ENCODE results near the gene GRK4.
"Not testable (repeated sequence)": the region's sequence is repeated elsewhere in the genome, so short reads cannot be mapped to it uniquely, and the experiment has no call there.

GRK4 gene

DNA sequence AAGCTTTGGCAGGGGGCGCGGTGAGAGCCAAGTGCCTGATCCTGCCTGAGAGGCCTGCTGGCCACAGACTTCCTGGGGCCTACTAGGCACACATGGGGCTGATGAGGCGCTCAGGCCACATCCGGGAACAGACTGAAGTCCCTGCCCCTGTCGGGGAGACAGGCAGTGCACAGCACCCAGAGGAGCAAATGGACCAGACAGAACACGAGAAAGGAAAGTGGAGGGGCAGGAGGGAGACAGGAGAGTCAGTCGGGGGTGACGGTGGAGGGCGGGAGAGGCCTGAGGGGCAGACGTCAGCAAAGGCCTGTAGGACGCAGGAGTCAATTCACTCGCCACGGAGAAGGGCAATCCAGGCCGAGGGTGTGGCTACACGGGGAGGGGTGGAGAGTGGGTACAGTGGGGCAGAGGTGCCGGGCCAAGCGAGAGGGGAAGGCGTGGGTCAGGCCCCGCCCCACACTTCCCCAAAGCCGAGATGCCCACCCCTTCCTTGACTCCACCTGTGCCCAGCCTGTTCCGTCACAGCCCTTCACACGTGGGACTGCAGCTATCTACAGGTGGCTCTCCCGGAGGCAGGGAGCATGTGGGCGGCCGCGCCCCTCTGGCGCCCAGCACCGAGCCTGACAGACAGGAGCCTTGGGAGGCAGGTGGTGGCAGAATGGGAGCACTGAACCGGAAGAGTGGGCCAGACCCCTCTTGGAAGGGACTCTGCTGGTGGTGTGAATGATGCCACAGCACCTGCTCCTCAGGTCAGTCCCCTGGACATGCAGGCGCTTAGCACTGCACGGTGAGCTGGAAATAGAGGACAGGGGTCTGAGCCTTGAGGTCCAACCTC is 20.6 kb upstream of the GRK4 start:
- no peaks in the 10 kb centered on the region for H3K27me3 Mint-ChIP-seq
- peaks cover 100% of the 10 kb centered on the region for H3K36me3 Mint-ChIP-seq (ENCODE audit: low read depth)
- H3K4me1 Mint-ChIP-seq (ENCODE audit: low read depth), result peaks cover 28% of the 10 kb centered on the region
- intact Hi-C loops (cut with micrococcal nuclease), result no loop called here
- H3K9me3 Mint-ChIP-seq, result no peaks in the 10 kb centered on the region
- H3K4me3 Mint-ChIP-seq, result no peak overlapping the region
- peak overlapping the region; percentile 18 for H3K27ac Mint-ChIP-seq

DNA sequence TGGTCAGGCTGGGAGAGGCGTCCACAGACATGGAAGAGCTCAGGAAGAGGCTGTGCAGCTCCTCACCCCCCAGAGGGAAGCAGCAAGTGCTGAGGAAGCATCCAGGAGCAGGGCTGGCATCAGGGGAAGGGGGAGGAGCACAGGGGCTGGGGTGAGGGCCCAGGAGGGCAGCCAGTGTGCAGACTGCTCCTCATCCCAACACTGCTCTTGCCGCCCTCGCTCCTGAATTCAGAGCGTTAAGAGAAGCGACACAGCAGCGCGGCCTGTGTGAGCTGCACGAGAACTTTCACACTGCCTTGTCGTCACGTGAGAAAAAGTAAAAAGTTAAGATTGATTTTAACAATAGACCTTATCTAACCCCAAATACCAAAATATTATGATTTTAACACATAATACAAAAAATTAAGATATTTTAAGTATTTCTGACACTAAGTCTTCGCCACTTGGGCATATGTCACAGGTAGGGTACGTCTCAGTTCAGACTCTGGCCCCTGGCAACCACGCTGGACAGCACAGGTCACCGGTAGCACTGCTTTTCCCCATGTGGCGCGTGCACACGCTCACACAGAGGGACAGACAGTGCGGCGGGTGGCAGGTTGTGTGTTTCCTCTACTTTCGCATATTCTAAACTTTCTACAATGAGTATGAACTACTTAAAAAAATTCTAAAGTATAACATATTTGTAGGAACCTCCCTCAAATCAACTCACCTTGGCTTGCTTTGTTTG is 19.8 kb upstream of the GRK4 start:
- peaks cover 100% of the 10 kb centered on the region for H3K36me3 Mint-ChIP-seq (ENCODE audit: low read depth)

DNA sequence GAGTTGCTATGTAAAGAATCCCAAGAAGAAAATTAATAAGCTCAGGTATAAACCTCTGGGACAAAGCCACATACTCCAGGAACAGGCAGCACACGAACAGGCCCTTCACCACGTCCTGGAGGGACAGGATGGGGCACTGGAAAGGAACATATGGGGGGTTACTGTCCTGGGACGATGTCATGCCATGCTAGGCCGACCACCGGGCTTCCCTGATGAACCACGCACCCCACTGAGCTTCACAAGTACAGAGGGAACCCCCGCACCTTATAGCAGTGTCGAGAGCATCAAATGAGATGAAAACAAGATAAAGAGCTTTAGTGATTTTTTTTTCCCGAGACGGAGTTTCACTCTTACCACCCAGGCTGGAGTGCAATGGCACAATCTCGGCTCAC is 19.3 kb upstream of the GRK4 start:
- Mint-ChIP-seq H3K4me1 (ENCODE audit: low read depth) (peaks cover 33% of the 10 kb centered on the region), H3K27me3 (no peaks in the 10 kb centered on the region), H3K27ac (no peak overlapping the region), H3K36me3 (ENCODE audit: low read depth) (peaks cover 100% of the 10 kb centered on the region), H3K9me3 (no peaks in the 10 kb centered on the region), H3K4me3 (no peak overlapping the region)
- intact Hi-C loops (cut with micrococcal nuclease), result no loop called here

More for the DNA sequence above, 19.8 kb upstream of the GRK4 start:
- H3K4me1 Mint-ChIP-seq (ENCODE audit: low read depth), result peaks cover 33% of the 10 kb centered on the region
- no peaks in the 10 kb centered on the region for H3K9me3 Mint-ChIP-seq
- intact Hi-C loops (cut with micrococcal nuclease), result no loop called here
- H3K4me3 Mint-ChIP-seq, result no peak overlapping the region
- H3K27me3 Mint-ChIP-seq, result no peaks in the 10 kb centered on the region
- no peak overlapping the region for H3K27ac Mint-ChIP-seq

DNA sequence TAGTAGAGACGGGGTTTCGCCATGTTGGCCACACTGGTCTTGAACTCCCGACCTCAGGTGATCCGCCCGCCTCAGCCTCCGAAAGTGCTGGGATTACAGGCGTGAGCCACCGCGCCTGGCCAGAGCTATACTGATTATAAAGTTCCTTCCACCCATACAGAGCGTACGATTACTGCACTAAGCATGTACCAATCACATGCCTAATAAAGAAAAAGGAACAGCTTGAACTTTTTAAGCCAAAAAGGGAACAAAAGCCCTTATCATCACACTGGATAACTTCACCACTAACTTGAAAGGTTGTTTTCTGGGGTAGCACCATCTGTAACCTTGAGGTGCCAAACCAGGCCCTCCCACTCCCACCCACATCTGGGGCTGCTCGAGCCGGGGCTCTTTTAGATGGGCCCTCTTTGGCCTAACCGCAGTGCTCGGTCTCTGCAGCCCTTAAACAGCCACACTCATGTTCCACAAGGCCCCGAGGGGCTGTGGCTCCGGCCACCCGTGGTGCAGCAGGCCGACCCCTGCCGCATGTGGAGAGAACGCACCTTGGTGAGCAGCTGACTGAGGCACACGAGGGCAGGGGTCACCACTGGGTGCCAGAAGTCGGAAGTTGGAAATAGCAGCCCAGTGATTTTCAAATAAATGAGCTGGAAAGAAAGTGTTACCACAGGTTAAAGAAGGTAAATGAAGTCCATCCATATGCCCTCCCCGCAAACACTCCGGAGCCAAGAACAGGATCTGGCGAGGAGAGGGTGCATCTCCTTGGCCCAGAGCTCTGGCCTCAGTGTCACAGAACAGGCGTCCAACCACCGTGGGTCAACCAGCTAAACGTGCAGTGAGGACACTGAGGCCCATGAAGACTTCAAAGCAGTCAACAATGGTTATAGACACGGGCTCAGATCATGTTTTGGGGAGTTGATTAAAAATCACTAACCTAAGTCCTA is 18.5 kb upstream of the GRK4 start:
- no peak overlapping the region for H3K4me3 Mint-ChIP-seq
- H3K9me3 Mint-ChIP-seq, result no peaks in the 10 kb centered on the region
- no peak overlapping the region for H3K27ac Mint-ChIP-seq
- H3K36me3 Mint-ChIP-seq (ENCODE audit: low read depth), result peaks cover 100% of the 10 kb centered on the region
- no peaks in the 10 kb centered on the region for H3K27me3 Mint-ChIP-seq
- peaks cover 33% of the 10 kb centered on the region for H3K4me1 Mint-ChIP-seq (ENCODE audit: low read depth)
- intact Hi-C loops (cut with micrococcal nuclease), result no loop called here

DNA sequence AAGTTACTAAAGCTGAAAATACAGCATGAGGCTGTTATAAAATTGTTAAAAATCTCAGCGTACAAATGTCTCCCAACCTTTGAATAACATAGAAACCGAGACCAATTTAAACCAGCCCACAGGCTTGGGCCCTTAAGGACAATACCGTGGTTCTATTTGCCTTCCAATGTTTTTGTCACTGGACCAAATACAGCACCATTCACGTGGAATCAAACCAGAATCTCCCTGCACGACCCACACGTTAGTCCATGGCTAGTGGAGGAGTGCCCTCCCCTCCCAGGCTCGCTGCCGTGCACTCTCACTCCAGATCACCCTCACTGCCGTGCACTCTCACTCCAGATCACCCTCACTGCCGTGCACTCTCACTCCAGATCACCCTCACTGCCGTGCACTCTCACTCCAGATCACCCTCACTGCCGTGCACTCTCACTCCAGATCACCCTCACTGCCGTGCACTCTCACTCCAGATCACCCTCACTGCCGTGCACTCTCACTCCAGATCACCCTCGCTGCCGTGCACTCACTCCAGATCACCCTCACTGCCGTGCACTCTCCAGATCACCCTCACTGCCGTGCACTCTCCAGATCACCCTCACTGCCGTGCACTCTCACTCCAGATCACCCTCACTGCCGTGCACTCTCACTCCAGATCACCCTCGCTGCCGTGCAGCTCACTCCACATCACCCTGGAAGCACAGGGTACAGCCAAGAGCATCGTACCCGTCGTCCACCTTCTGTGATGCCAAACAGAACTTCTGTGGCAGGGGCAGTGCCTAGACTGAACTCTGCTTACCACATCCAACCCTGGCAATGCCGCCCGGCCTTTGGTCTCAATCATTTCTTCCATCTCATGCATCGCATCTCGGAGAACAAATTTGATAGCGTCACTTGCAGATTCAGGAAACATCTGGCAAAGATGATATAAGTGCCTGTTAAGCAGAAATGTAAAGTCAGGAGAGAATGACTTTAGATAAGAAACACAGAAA is 17.5 kb upstream of the GRK4 start:
- intact Hi-C loops (cut with micrococcal nuclease); H3K27me3 Mint-ChIP-seq; H3K9me3 Mint-ChIP-seq; H3K4me3 Mint-ChIP-seq; H3K27ac Mint-ChIP-seq: not testable (repeated sequence)
- Mint-ChIP-seq H3K4me1 (ENCODE audit: low read depth) (peaks cover 33% of the 10 kb centered on the region), H3K36me3 (ENCODE audit: low read depth) (peaks cover 100% of the 10 kb centered on the region)

DNA sequence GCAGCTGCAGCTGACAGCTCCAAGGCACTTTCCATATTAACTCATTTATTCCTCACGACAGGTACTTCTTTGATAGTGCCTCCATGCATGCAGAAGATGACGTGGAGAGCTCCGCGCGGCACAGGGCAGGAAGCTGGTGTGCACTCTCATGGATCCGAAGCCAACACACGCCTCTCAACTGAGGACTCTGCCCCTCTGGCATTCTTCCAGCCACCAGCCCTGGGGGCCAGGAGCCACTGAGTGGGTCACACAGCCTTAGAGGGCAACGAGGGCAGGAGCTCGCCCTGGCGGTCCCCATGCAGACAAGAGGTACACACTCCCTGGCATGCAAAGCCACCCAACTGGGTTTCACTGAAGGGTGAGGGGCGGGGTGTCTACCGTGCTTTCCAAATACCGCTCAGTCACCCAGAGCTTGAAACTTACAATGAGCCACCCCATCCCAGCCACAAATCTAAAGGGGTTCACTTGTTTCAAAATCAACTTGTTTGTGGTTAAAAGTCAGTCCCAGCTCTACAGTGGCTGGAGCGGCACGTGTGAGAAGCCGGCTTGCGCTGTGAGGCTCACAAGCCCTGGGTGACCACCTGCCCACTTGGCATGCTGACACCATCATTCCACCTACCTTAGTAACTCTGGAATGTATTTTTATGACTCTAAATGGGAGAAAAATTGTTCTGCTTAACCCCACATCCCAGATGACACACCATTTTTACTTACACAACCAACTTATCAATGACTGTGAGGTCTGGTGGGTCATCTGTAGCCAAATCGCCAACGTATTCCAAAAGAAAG is 16.4 kb upstream of the GRK4 start:
- intact Hi-C loops (cut with micrococcal nuclease), result no loop called here
- Mint-ChIP-seq H3K27ac (no peak overlapping the region), H3K27me3 (no peaks in the 10 kb centered on the region), H3K36me3 (ENCODE audit: low read depth) (peaks cover 100% of the 10 kb centered on the region), H3K4me3 (no peak overlapping the region), H3K9me3 (no peaks in the 10 kb centered on the region), H3K4me1 (ENCODE audit: low read depth) (peaks cover 33% of the 10 kb centered on the region)

DNA sequence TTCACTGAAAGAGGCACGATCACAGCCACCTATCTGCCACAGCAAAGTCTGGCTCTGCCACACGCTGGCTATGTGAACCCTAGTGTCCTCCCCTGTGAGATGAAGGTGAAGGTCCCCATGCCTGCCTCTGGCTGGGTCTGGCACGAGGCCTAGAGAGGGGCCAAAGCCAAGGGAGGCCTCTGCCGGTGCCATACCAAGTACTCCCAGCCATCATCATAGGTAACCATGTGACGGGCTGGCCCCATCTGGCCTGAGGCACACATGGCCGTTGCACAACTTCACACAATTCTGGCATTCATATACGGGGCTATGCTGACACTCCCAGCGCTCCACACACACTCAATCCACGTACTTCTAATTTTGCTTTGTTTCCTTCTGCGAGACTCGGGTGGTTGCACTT is 15.4 kb upstream of the GRK4 start:
- Mint-ChIP-seq H3K27ac (no peak overlapping the region), H3K4me1 (ENCODE audit: low read depth) (peaks cover 26% of the 10 kb centered on the region), H3K4me3 (no peak overlapping the region), H3K9me3 (no peaks in the 10 kb centered on the region), H3K27me3 (no peaks in the 10 kb centered on the region), H3K36me3 (ENCODE audit: low read depth) (peaks cover 100% of the 10 kb centered on the region)
- intact Hi-C loops (cut with micrococcal nuclease), result no loop called here

DNA sequence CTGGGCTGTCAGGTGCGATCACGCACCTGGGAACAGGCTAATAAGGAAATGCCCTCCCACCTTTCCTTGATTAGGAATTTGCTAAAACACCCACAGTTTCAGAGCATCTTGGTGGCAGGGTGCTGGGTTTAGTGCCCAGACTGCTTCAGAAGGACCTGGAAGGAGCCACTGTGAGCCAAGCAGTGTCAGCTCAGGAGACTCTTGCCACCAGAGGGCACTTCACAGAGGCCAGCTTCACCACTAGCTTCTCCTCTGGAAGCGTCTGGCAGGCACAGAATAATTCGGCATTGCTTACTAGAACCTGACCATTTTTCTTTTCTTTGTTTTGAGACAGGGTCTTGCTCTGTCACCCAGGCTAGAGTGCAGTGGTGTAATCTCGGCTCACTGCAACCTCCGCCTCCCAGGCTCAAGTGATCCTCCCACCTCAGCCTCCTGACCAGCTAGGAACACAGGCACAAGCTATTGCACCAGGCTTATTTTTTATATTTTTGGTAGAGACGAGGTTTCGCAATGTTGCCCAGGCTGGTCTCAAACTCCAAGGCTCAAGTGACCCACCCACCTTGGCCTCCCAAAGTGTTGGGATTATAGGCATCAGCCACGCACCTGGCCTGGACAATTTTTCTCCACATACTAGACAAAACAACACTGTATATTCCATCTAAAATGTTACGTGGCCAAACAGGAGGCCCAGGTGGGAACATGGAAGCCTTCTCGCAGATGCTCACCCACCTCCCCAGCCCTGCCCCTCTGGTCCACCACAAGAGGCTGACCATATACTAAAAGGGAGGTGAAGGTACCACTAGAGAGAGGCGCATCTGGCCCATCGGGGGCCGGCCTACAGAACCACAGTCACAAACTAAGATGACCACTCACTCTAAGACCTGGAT is 14.2 kb upstream of the GRK4 start:
- Mint-ChIP-seq H3K4me1 (ENCODE audit: low read depth) (peaks cover 19% of the 10 kb centered on the region), H3K9me3 (no peaks in the 10 kb centered on the region), H3K36me3 (ENCODE audit: low read depth) (peaks cover 100% of the 10 kb centered on the region), H3K4me3 (no peak overlapping the region), H3K27ac (peak overlapping the region; percentile 9), H3K27me3 (no peaks in the 10 kb centered on the region)
- intact Hi-C loops (cut with micrococcal nuclease), result no loop called here

DNA sequence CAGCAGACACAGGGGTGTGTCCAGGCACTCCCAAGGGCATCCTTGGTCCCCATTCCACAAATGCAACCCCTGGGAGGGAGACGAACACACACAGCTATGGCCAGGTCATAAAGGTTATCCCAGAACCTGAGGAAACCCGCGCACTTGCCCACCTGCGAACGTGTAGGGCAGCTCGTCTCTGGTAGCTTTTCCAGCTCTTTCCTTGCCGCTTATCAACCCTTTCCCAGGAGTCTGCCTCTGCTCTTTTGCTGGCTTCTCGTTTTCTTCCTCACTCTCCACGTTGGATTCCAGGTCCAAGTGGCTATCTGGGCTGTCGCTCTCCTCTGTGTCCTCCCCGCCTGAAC is 13.6 kb upstream of the GRK4 start:
- Mint-ChIP-seq H3K27ac (no peak overlapping the region), H3K36me3 (ENCODE audit: low read depth) (peaks cover 100% of the 10 kb centered on the region), H3K4me3 (no peak overlapping the region), H3K4me1 (ENCODE audit: low read depth) (peaks cover 13% of the 10 kb centered on the region), H3K9me3 (no peaks in the 10 kb centered on the region), H3K27me3 (no peaks in the 10 kb centered on the region)
- intact Hi-C loops (cut with micrococcal nuclease), result no loop called here

DNA sequence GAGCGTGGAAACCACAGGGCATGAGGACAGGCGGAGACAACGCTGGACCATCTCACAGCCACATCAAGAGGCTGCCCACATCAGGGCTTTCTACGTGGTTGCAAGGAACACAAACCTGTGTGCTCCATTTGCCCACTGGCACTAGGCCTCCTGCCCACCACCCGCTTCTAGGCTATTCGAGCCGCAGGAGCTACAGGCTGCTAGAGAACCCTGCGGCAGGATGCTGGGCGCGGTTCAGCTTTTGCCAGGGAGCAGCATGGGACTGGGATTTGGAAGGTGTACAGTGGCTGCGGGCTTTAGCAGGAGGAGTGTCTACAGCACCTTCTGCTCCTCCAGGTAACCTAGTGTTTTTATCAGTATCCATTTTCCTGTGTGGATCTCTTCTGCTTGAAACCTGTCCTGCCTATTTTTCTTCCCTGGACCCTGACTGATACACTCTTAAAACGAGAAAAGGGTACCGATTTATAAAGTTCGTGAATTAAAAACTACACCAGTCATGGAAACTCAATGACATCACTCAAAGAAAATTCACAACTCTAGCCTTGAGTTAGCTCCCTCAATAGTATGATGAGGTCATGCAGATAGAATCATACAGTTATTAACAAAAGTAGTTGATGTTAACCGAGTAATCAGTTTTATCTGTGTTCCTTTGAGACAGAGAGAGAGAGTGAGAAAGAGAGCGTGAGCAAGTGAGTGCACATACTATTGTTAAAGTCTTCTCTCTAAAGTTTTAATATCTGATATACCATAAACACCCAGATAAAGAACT is 13.0 kb upstream of the GRK4 start:
- intact Hi-C loops (cut with micrococcal nuclease), result no loop called here
- H3K36me3 Mint-ChIP-seq (ENCODE audit: low read depth), result peaks cover 100% of the 10 kb centered on the region
- peaks cover 10% of the 10 kb centered on the region for H3K4me1 Mint-ChIP-seq (ENCODE audit: low read depth)
- no peak overlapping the region for H3K27ac Mint-ChIP-seq
- H3K9me3 Mint-ChIP-seq, result no peaks in the 10 kb centered on the region
- no peaks in the 10 kb centered on the region for H3K27me3 Mint-ChIP-seq
- no peak overlapping the region for H3K4me3 Mint-ChIP-seq

DNA sequence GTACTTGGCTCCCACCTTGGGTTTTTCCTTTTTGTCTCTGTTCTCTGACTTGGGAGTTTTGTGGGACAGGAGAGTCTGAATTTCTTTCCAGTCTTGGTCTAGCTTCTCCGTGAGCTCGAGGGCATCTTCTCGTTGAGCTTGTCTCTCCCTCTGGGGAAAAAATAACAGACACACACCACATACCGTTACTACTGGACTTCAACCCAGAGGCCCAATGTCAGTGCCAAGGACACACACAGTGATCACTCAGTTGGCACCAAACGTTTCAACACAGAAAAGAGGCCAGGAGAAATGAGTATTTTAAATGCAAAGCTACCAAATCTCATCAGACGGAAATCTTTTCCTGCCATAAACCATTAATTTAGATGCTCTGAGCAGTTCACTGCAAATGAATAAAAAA is 9.9 kb upstream of the GRK4 start:
- intact Hi-C loops (cut with micrococcal nuclease), result no loop called here
- Mint-ChIP-seq H3K4me1 (ENCODE audit: low read depth) (peaks cover 4% of the 10 kb centered on the region), H3K9me3 (no peaks in the 10 kb centered on the region), H3K27me3 (no peaks in the 10 kb centered on the region), H3K4me3 (no peak overlapping the region), H3K27ac (no peak overlapping the region), H3K36me3 (ENCODE audit: low read depth) (peaks cover 100% of the 10 kb centered on the region)

All from dendritic cell treated with granulocyte-macrophage colony-stimulating factor and Interleukin-4, amounts not matched to agents 40 ng/mL and 50 ng/mL, for 4 days (primary cell).